GM12864 (cell line): Measurements from ENCODE around the gene ALDH1L1.

Experiments
- DNase-seq: peaks from one replicate; pipeline ENCODE4 v3.0.0-alpha.2; 2011; ENCODE audit warnings: low read depth
- H3K4me3 ChIP-seq: 2 replicates; pipeline ENCODE4 v1.5.1; 2011; ENCODE audit warnings: mild to moderate bottlenecking, low read depth, low read length, control low read depth
- CTCF ChIP-seq: IDR thresholded peaks from 2 replicates; pipeline ENCODE4 v1.5.1; 2011; ENCODE audit warnings: low read depth, mild to moderate bottlenecking, moderate library complexity, low read length, control low read depth, inconsistent platforms; ENCODE audit errors: missing control alignments

The ALDH1L1 gene

GRCh38 chr3:126119976-126120375 is 60.4 kb downstream of the ALDH1L1 start:
- no peak for DNase-seq
- no peak for TF ChIP-seq CTCF
- H3K4me3 ChIP-seq: no peak overlapping the region

- no peak for DNase-seq
- no peak overlapping the region for H3K4me3 ChIP-seq
- no peak for TF ChIP-seq CTCF
These were observed 61.2 kb downstream of the ALDH1L1 start for GRCh38 chr3:126119008-126119675.

- no peak for TF ChIP-seq CTCF
- no peak overlapping the region for H3K4me3 ChIP-seq
- DNase-seq: no peak
These were observed 61.8 kb downstream of the ALDH1L1 start for GRCh38 chr3:126118591-126118990.

GRCh38 chr3:126117786-126118185 is 62.6 kb downstream of the ALDH1L1 start:
- no peak for DNase-seq
- no peak overlapping the region for H3K4me3 ChIP-seq
- no peak for TF ChIP-seq CTCF

- no peak overlapping the region for H3K4me3 ChIP-seq
- no peak for TF ChIP-seq CTCF
- no peak for DNase-seq
These were observed 63.2 kb downstream of the ALDH1L1 start for GRCh38 chr3:126117212-126117611.

- no peak overlapping the region for H3K4me3 ChIP-seq
- no peak for DNase-seq
- no peak for TF ChIP-seq CTCF
These were observed 63.9 kb downstream of the ALDH1L1 start for GRCh38 chr3:126116526-126116925.
